Measurements from ENCODE around the gene TUBGCP6.

DNA sequence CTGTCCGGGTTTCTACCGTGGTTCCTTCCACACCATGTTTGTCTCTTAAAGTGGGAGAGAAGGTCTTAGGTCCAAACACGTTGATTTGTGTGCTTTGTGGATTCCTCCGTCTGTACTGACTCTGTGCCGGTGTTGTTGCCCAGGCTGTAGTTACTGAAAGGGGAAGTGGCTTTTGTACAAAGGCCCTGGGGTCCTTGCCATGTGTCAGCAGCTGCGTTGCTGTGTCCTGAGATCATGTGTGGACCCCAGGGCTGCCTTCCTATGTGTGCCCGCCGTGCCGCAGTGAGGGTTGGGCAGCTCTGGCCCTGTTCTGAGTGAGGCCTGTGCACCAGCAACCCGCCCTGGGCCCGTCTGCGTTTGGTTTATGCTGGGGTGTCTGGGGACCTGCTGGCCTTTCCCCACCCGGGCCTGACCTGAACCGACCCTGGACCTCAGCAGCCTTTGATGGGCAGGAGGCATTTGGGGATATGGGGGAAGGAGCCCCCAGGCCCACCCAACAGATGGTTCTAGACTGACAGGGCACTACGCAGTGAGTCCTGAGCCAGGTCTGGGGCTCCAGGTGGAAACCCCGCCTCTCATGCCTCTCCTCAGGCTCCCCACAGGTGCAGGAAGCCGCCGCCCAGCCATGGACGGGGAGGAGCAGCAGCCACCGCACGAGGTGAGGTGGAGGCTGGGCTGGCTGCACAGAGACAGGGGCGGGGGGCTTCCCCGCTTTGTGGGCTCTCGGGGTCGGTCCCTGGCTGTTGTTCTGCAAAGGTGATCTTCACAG, 52.2 kb downstream of the TUBGCP6 start:
- TF ChIP-seq, protein P1, sequence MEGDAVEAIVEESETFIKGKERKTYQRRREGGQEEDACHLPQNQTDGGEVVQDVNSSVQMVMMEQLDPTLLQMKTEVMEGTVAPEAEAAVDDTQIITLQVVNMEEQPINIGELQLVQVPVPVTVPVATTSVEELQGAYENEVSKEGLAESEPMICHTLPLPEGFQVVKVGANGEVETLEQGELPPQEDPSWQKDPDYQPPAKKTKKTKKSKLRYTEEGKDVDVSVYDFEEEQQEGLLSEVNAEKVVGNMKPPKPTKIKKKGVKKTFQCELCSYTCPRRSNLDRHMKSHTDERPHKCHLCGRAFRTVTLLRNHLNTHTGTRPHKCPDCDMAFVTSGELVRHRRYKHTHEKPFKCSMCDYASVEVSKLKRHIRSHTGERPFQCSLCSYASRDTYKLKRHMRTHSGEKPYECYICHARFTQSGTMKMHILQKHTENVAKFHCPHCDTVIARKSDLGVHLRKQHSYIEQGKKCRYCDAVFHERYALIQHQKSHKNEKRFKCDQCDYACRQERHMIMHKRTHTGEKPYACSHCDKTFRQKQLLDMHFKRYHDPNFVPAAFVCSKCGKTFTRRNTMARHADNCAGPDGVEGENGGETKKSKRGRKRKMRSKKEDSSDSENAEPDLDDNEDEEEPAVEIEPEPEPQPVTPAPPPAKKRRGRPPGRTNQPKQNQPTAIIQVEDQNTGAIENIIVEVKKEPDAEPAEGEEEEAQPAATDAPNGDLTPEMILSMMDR (IDR thresholded peaks at IDR 0.05) = no peak
- no peak for TF ChIP-seq POLR2AphosphoS5 (IDR thresholded peaks at IDR 0.05; ENCODE audit: insufficient read depth in 1 of 2, low read depth in 1 of 2)
